Measurements from ENCODE around the gene FBXW4.

FBXW4 gene

GRCh38 chr10:101694674-101695403 is at the start of gene FBXW4:
Gene FBXW4, minus strand, starts transcription at chr10:101695170. Its CDS starts 65 bp downstream, at chr10:101695105.
- no peaks in the 10 kb centered on the region for H3K36me3 ChIP-seq (ENCODE audit: insufficient read depth, low read length)
- peak within 1 kb of the TSS; percentile 75 for H3K9ac ChIP-seq (ENCODE audit: low read depth, low read length)
- H3K4me1 ChIP-seq (ENCODE audit: insufficient read depth, low read length): peaks cover 2% of the 10 kb centered on the region
- no peaks in the 10 kb centered on the region for H3K9me3 ChIP-seq (ENCODE audit: control insufficient read depth, insufficient read depth, low read length)

GRCh38 chr10:101744267-101744666 is 49.3 kb upstream of the FBXW4 start:
- no peaks in the 10 kb centered on the region for H3K9me3 ChIP-seq (ENCODE audit: control insufficient read depth, insufficient read depth, low read length)
- no peaks in the 10 kb centered on the region for H3K36me3 ChIP-seq (ENCODE audit: insufficient read depth, low read length)
- peaks cover 12% of the 10 kb centered on the region for H3K4me1 ChIP-seq (ENCODE audit: insufficient read depth, low read length)
- no peak overlapping the region for H3K9ac ChIP-seq (ENCODE audit: low read depth, low read length)

GRCh38 chr10:101741938-101742337 is 47.0 kb upstream of the FBXW4 start:
- Histone ChIP-seq H3K36me3 (ENCODE audit: insufficient read depth, low read length) (no peaks in the 10 kb centered on the region), H3K9me3 (ENCODE audit: control insufficient read depth, insufficient read depth, low read length) (no peaks in the 10 kb centered on the region), H3K4me1 (ENCODE audit: insufficient read depth, low read length) (no peaks in the 10 kb centered on the region; the same call in 1 of the 2 replicates), H3K9ac (ENCODE audit: low read depth, low read length) (no peak overlapping the region)

- Histone ChIP-seq H3K9me3 (ENCODE audit: control insufficient read depth, insufficient read depth, low read length) (no peaks in the 10 kb centered on the region), H3K9ac (ENCODE audit: low read depth, low read length) (no peak overlapping the region), H3K36me3 (ENCODE audit: insufficient read depth, low read length) (no peaks in the 10 kb centered on the region), H3K4me1 (ENCODE audit: insufficient read depth, low read length) (peaks cover 4% of the 10 kb centered on the region; the same call in 1 of the 2 replicates)
These were observed 41.7 kb upstream of the FBXW4 start for GRCh38 chr10:101736666-101737065.

- no peaks in the 10 kb centered on the region for H3K36me3 ChIP-seq (ENCODE audit: insufficient read depth, low read length)
These were observed 37.1 kb upstream of the FBXW4 start for GRCh38 chr10:101732096-101732495.

GRCh38 chr10:101726115-101726387 is 31.1 kb upstream of the FBXW4 start:
- no peaks in the 10 kb centered on the region for H3K9me3 ChIP-seq (ENCODE audit: control insufficient read depth, insufficient read depth, low read length)
- H3K4me1 ChIP-seq (ENCODE audit: insufficient read depth, low read length): peaks cover 14% of the 10 kb centered on the region
- H3K36me3 ChIP-seq (ENCODE audit: insufficient read depth, low read length): no peaks in the 10 kb centered on the region
- H3K9ac ChIP-seq (ENCODE audit: low read depth, low read length): no peak overlapping the region

More at GRCh38 chr10:101732096-101732495, 37.1 kb upstream of the FBXW4 start:
- Histone ChIP-seq H3K4me1 (ENCODE audit: insufficient read depth, low read length) (0 out of 2 replicates have a peak, but pooled peaks cover 4% of the 10 kb centered on the region), H3K9me3 (ENCODE audit: control insufficient read depth, insufficient read depth, low read length) (no peaks in the 10 kb centered on the region), H3K9ac (ENCODE audit: low read depth, low read length) (no peak overlapping the region)

GRCh38 chr10:101725296-101726114 is 30.5 kb upstream of the FBXW4 start:
- Histone ChIP-seq H3K9me3 (ENCODE audit: control insufficient read depth, insufficient read depth, low read length) (no peaks in the 10 kb centered on the region), H3K36me3 (ENCODE audit: insufficient read depth, low read length) (no peaks in the 10 kb centered on the region), H3K9ac (ENCODE audit: low read depth, low read length) (no peak overlapping the region), H3K4me1 (ENCODE audit: insufficient read depth, low read length) (peaks cover 14% of the 10 kb centered on the region)

- Histone ChIP-seq H3K9me3 (ENCODE audit: control insufficient read depth, insufficient read depth, low read length) (no peaks in the 10 kb centered on the region), H3K9ac (ENCODE audit: low read depth, low read length) (no peak overlapping the region), H3K4me1 (ENCODE audit: insufficient read depth, low read length) (peaks cover 14% of the 10 kb centered on the region), H3K36me3 (ENCODE audit: insufficient read depth, low read length) (no peaks in the 10 kb centered on the region)
These were observed 29.5 kb upstream of the FBXW4 start for GRCh38 chr10:101724446-101724845.

GRCh38 chr10:101723176-101723575 is 28.2 kb upstream of the FBXW4 start:
- peaks cover 14% of the 10 kb centered on the region for H3K4me1 ChIP-seq (ENCODE audit: insufficient read depth, low read length)
- no peak overlapping the region for H3K9ac ChIP-seq (ENCODE audit: low read depth, low read length)
- no peaks in the 10 kb centered on the region for H3K36me3 ChIP-seq (ENCODE audit: insufficient read depth, low read length)
- H3K9me3 ChIP-seq (ENCODE audit: control insufficient read depth, insufficient read depth, low read length): no peaks in the 10 kb centered on the region

GRCh38 chr10:101721806-101722205 is 26.8 kb upstream of the FBXW4 start:
- Histone ChIP-seq H3K9me3 (ENCODE audit: control insufficient read depth, insufficient read depth, low read length) (no peaks in the 10 kb centered on the region), H3K36me3 (ENCODE audit: insufficient read depth, low read length) (no peaks in the 10 kb centered on the region), H3K4me1 (ENCODE audit: insufficient read depth, low read length) (peaks cover 14% of the 10 kb centered on the region), H3K9ac (ENCODE audit: low read depth, low read length) (no peak overlapping the region)

- H3K36me3 ChIP-seq (ENCODE audit: insufficient read depth, low read length): no peaks in the 10 kb centered on the region
- no peak overlapping the region for H3K9ac ChIP-seq (ENCODE audit: low read depth, low read length)
- peaks cover 14% of the 10 kb centered on the region for H3K4me1 ChIP-seq (ENCODE audit: insufficient read depth, low read length)
- H3K9me3 ChIP-seq (ENCODE audit: control insufficient read depth, insufficient read depth, low read length): no peaks in the 10 kb centered on the region
These were observed 25.7 kb upstream of the FBXW4 start for GRCh38 chr10:101720606-101721230.

GRCh38 chr10:101718690-101719275 is 23.8 kb upstream of the FBXW4 start:
- H3K9ac ChIP-seq (ENCODE audit: low read depth, low read length): no peak overlapping the region

GRCh38 chr10:101716891-101717659 is 22.1 kb upstream of the FBXW4 start:
- H3K9ac ChIP-seq (ENCODE audit: low read depth, low read length): no peak overlapping the region
- H3K36me3 ChIP-seq (ENCODE audit: insufficient read depth, low read length): no peaks in the 10 kb centered on the region
- H3K9me3 ChIP-seq (ENCODE audit: control insufficient read depth, insufficient read depth, low read length): no peaks in the 10 kb centered on the region
- H3K4me1 ChIP-seq (ENCODE audit: insufficient read depth, low read length): no peaks in the 10 kb centered on the region

More at GRCh38 chr10:101718690-101719275, 23.8 kb upstream of the FBXW4 start:
- Histone ChIP-seq H3K4me1 (ENCODE audit: insufficient read depth, low read length) (no peaks in the 10 kb centered on the region), H3K36me3 (ENCODE audit: insufficient read depth, low read length) (no peaks in the 10 kb centered on the region), H3K9me3 (ENCODE audit: control insufficient read depth, insufficient read depth, low read length) (no peaks in the 10 kb centered on the region)

- no peaks in the 10 kb centered on the region for H3K36me3 ChIP-seq (ENCODE audit: insufficient read depth, low read length)
- H3K4me1 ChIP-seq (ENCODE audit: insufficient read depth, low read length): 0 out of 2 replicates have a peak, but pooled peaks cover 4% of the 10 kb centered on the region
- no peak overlapping the region for H3K9ac ChIP-seq (ENCODE audit: low read depth, low read length)
- no peaks in the 10 kb centered on the region for H3K9me3 ChIP-seq (ENCODE audit: control insufficient read depth, insufficient read depth, low read length)
These were observed 18.0 kb upstream of the FBXW4 start for GRCh38 chr10:101712997-101713396.
